Stimulated activated naive B cell treated with anti-CD40 and anti-IgM and Interleukin-4, amounts not matched to agents 10 μg/mL and 1 μg/mL and 100 μg/mL, for 72 hours (primary cell): ENCODE measurements around the gene BCL10.

Experiments used
- ATAC-seq, 2 donors: fragments of 150-1000 bp; cut with Tn5 transposase; replicated peaks; 2 replicates each; pipeline ENCODE4 v1.10.0; 2021; ENCODE audit warnings: moderate library complexity in 1 of 2
- DNase-seq: peaks from one replicate; pipeline ENCODE4 v3.0.0; 2021
- H3K27ac Mint-ChIP-seq: one replicate; pipeline ENCODE4 v1.8.0; 2022; ENCODE audit warnings: mild to moderate bottlenecking, mixed read lengths
- H3K27me3 Mint-ChIP-seq, 2 donors: one replicate each; pipeline ENCODE4 v1.8.0; 2022; ENCODE audit warnings: mixed read lengths in 2 of 2
- H3K36me3 Mint-ChIP-seq, 2 donors: one replicate each; pipeline ENCODE4 v1.8.0; 2022; ENCODE audit warnings: mixed read lengths in 2 of 2, mild to moderate bottlenecking in 1 of 2
- H3K4me1 Mint-ChIP-seq, 2 donors: one replicate each; pipeline ENCODE4 v1.8.0; 2022; ENCODE audit warnings: mixed read lengths in 2 of 2, mild to moderate bottlenecking in 1 of 2
- H3K4me3 Mint-ChIP-seq, 2 donors: one replicate each; pipeline ENCODE4 v1.8.0; 2022; ENCODE audit warnings: mild to moderate bottlenecking in 2 of 2, mixed read lengths in 2 of 2, moderate library complexity in 1 of 2
- H3K9me3 Mint-ChIP-seq, 2 donors: one replicate each; pipeline ENCODE4 v1.8.0; 2022; ENCODE audit warnings: mixed read lengths in 2 of 2, mild to moderate bottlenecking in 1 of 2

BCL10 gene

GRCh38 chr1:85313888-85314696, 37.7 kb upstream of the BCL10 start:
- peaks cover 9 to 10% of the 10 kb centered on the region in 2 donors for H3K4me1 Mint-ChIP-seq
- no peaks in the 10 kb centered on the region for H3K9me3 Mint-ChIP-seq
- ATAC-seq (no peak), DNase-seq (no peak)
- H3K36me3 Mint-ChIP-seq, result no peaks in the 10 kb centered on the region
- peaks cover 41 to 44% of the 10 kb centered on the region in 2 donors for H3K27me3 Mint-ChIP-seq
- no peak overlapping the region for H3K27ac Mint-ChIP-seq
- H3K4me3 Mint-ChIP-seq, result no peak overlapping the region

- H3K9me3 Mint-ChIP-seq, result no peaks in the 10 kb centered on the region
- peaks cover 15 to 17% of the 10 kb centered on the region in 2 donors for H3K4me1 Mint-ChIP-seq
- no peaks in the 10 kb centered on the region for H3K36me3 Mint-ChIP-seq
- no peak overlapping the region for H3K4me3 Mint-ChIP-seq
- peaks cover 41 to 51% of the 10 kb centered on the region in 2 donors for H3K27me3 Mint-ChIP-seq
- DNase-seq (peak; percentile 17), ATAC-seq (peak; percentile 60 to 66)
- H3K27ac Mint-ChIP-seq, result no peak overlapping the region
Measured at GRCh38 chr1:85311818-85312217, 35.4 kb upstream of the BCL10 start.

- Mint-ChIP-seq H3K4me3 (no peak overlapping the region), H3K9me3 (no peaks in the 10 kb centered on the region), H3K27me3 (peaks cover 29 to 33% of the 10 kb centered on the region in 2 donors), H3K36me3 (no peaks in the 10 kb centered on the region), H3K27ac (no peak overlapping the region), H3K4me1 (peaks cover 15 to 17% of the 10 kb centered on the region in 2 donors)
- ATAC-seq, result no peak
- DNase-seq, result no peak
Measured at GRCh38 chr1:85308833-85309350, 32.5 kb upstream of the BCL10 start.

GRCh38 chr1:85307987-85308832, 31.8 kb upstream of the BCL10 start:
- H3K27me3 Mint-ChIP-seq, result peaks cover 22 to 33% of the 10 kb centered on the region in 2 donors
- ATAC-seq, result peak; percentile 92 to 95
- H3K9me3 Mint-ChIP-seq, result no peaks in the 10 kb centered on the region
- H3K27ac Mint-ChIP-seq, result peak overlapping the region; percentile 25
- peaks cover 15 to 17% of the 10 kb centered on the region in 2 donors for H3K4me1 Mint-ChIP-seq
- peak overlapping the region; percentile 65 to 73 for H3K4me3 Mint-ChIP-seq
- DNase-seq, result peak; percentile 60
- H3K36me3 Mint-ChIP-seq, result no peaks in the 10 kb centered on the region

GRCh38 chr1:85306236-85306635, 29.8 kb upstream of the BCL10 start:
- Mint-ChIP-seq H3K36me3 (peaks cover 4% of the 10 kb centered on the region in 2 donors), H3K9me3 (no peaks in the 10 kb centered on the region), H3K4me3 (no peak overlapping the region), H3K27ac (no peak overlapping the region), H3K4me1 (peaks cover 8 to 9% of the 10 kb centered on the region in 2 donors), H3K27me3 (peaks cover 18 to 38% of the 10 kb centered on the region in 2 donors)
- no peak for ATAC-seq
- no peak for DNase-seq

GRCh38 chr1:85303440-85304162, 27.2 kb upstream of the BCL10 start:
- Mint-ChIP-seq H3K9me3 (no peaks in the 10 kb centered on the region), H3K27ac (no peak overlapping the region), H3K27me3 (peaks cover 3 to 18% of the 10 kb centered on the region in 2 donors), H3K36me3 (peaks cover 4% of the 10 kb centered on the region in 2 donors), H3K4me1 (peaks cover 10 to 16% of the 10 kb centered on the region in 2 donors), H3K4me3 (no peak overlapping the region)
- DNase-seq (no peak), ATAC-seq (no peak)

GRCh38 chr1:85300140-85300539, 23.7 kb upstream of the BCL10 start:
- H3K4me1 Mint-ChIP-seq, result peaks cover 18 to 23% of the 10 kb centered on the region in 2 donors
- H3K4me3 Mint-ChIP-seq, result no peak overlapping the region
- H3K27ac Mint-ChIP-seq, result no peak overlapping the region
- no peaks in the 10 kb centered on the region for H3K9me3 Mint-ChIP-seq
- DNase-seq, result no peak
- peaks cover 4% of the 10 kb centered on the region in 2 donors for H3K36me3 Mint-ChIP-seq
- no peak for ATAC-seq
- peaks cover 0 to 11% of the 10 kb centered on the region in 2 donors for H3K27me3 Mint-ChIP-seq

- Mint-ChIP-seq H3K36me3 (peaks cover 4% of the 10 kb centered on the region in 2 donors), H3K4me3 (peak overlapping the region; percentile 63 to 71), H3K27ac (peak overlapping the region; percentile 79), H3K4me1 (peaks cover 18 to 30% of the 10 kb centered on the region in 2 donors), H3K9me3 (no peaks in the 10 kb centered on the region), H3K27me3 (peaks cover 0 to 11% of the 10 kb centered on the region in 2 donors)
- ATAC-seq (peak; percentile 94 to 99), DNase-seq (peak; percentile 83)
Measured at GRCh38 chr1:85297855-85298629, 21.6 kb upstream of the BCL10 start.

GRCh38 chr1:85297538-85297854, 21.1 kb upstream of the BCL10 start:
- Mint-ChIP-seq H3K27me3 (peaks cover 0 to 6% of the 10 kb centered on the region in 2 donors), H3K27ac (peak overlapping the region; percentile 79), H3K4me3 (peak overlapping the region; percentile 63 to 71), H3K36me3 (peaks cover 1 to 4% of the 10 kb centered on the region in 2 donors), H3K9me3 (no peaks in the 10 kb centered on the region), H3K4me1 (peaks cover 18 to 30% of the 10 kb centered on the region in 2 donors)
- DNase-seq (no peak), ATAC-seq (no peak)

- no peak for ATAC-seq
- peaks cover 2 to 4% of the 10 kb centered on the region in 2 donors for H3K36me3 Mint-ChIP-seq
- H3K27ac Mint-ChIP-seq, result no peak overlapping the region
- peak overlapping the region in 1 of 2 donors; percentile 4 for H3K4me3 Mint-ChIP-seq
- H3K27me3 Mint-ChIP-seq, result peaks cover 0 to under 1% of the 10 kb centered on the region in 2 donors
- peaks cover 18 to 32% of the 10 kb centered on the region in 2 donors for H3K4me1 Mint-ChIP-seq
- no peak for DNase-seq
- no peaks in the 10 kb centered on the region for H3K9me3 Mint-ChIP-seq
Measured at GRCh38 chr1:85296980-85297379, 20.5 kb upstream of the BCL10 start.

- no peaks in the 10 kb centered on the region for H3K27me3 Mint-ChIP-seq
- peaks cover 0 to 2% of the 10 kb centered on the region in 2 donors for H3K36me3 Mint-ChIP-seq
- H3K9me3 Mint-ChIP-seq, result no peaks in the 10 kb centered on the region
- peaks cover 20 to 41% of the 10 kb centered on the region in 2 donors for H3K4me1 Mint-ChIP-seq
- no peak overlapping the region for H3K4me3 Mint-ChIP-seq
- H3K27ac Mint-ChIP-seq, result no peak overlapping the region
- no peak for ATAC-seq
- no peak for DNase-seq
Measured at GRCh38 chr1:85295654-85296053, 19.2 kb upstream of the BCL10 start.

- ATAC-seq (no peak), DNase-seq (no peak)
- Mint-ChIP-seq H3K27ac (no peak overlapping the region), H3K27me3 (no peaks in the 10 kb centered on the region), H3K4me3 (no peak overlapping the region), H3K9me3 (no peaks in the 10 kb centered on the region), H3K36me3 (peaks cover 0 to 2% of the 10 kb centered on the region in 2 donors), H3K4me1 (peaks cover 25 to 48% of the 10 kb centered on the region in 2 donors)
Measured at GRCh38 chr1:85295006-85295431, 18.6 kb upstream of the BCL10 start.

GRCh38 chr1:85290826-85291225, 14.4 kb upstream of the BCL10 start:
- ATAC-seq (no peak), DNase-seq (no peak)
- H3K9me3 Mint-ChIP-seq, result no peaks in the 10 kb centered on the region
- H3K27me3 Mint-ChIP-seq, result no peaks in the 10 kb centered on the region
- H3K27ac Mint-ChIP-seq, result no peak overlapping the region
- no peak overlapping the region for H3K4me3 Mint-ChIP-seq
- H3K4me1 Mint-ChIP-seq, result peaks cover 12 to 34% of the 10 kb centered on the region in 2 donors
- H3K36me3 Mint-ChIP-seq, result peaks cover 2 to 3% of the 10 kb centered on the region in 2 donors
